ENCODE data around the gene PKNOX2. TPM values are rescaled to one million over a fixed set of nuclear protein-coding genes. Genes with fewer than 3 reads are reported as not detected.

The PKNOX2 gene
- not detected for total RNA-seq

GRCh38 chr11:125164422-125165110 is at the start of gene PKNOX2:
PKNOX2 (plus strand) TSS chr11:125164751; CDS start chr11:125351306, 186,555 bp downstream.
- Mint-ChIP-seq H3K36me3 (no peaks in the 10 kb centered on the region), H3K9me3 (no peaks in the 10 kb centered on the region), H3K4me3 (peak within 1 kb of the TSS; percentile 92), H3K4me1 (ENCODE audit: low read depth in 2 of 2) (peaks cover 10 to 13% of the 10 kb centered on the region in 2 donors), H3K27ac (no peak within 1 kb of the TSS), H3K27me3 (peaks cover 60 to 81% of the 10 kb centered on the region in 2 donors)
- DNase-seq (ENCODE audit: low spot score) (no peak), ATAC-seq (peak; percentile 59 to 70)

- ATAC-seq (no peak), DNase-seq (ENCODE audit: low spot score) (no peak)
- no peaks in the 10 kb centered on the region for H3K36me3 Mint-ChIP-seq
- no peaks in the 10 kb centered on the region for H3K4me1 Mint-ChIP-seq (ENCODE audit: low read depth in 2 of 2)
- H3K4me3 Mint-ChIP-seq: no peak overlapping the region
- H3K9me3 Mint-ChIP-seq: peaks cover under 1% of the 10 kb centered on the region
- H3K27ac Mint-ChIP-seq: no peak overlapping the region
- H3K27me3 Mint-ChIP-seq: peaks cover 20 to 32% of the 10 kb centered on the region in 2 donors
Observed at GRCh38 chr11:125117429-125117828, 47.1 kb upstream of the PKNOX2 start.

GRCh38 chr11:125123194-125123946 is 41.2 kb upstream of the PKNOX2 start:
- H3K27ac Mint-ChIP-seq: no peak overlapping the region
- peaks cover 3% of the 10 kb centered on the region for H3K9me3 Mint-ChIP-seq
- peaks cover 0 to 4% of the 10 kb centered on the region in 2 donors for H3K4me1 Mint-ChIP-seq (ENCODE audit: low read depth in 2 of 2)
- DNase-seq (ENCODE audit: low spot score) (no peak), ATAC-seq (no peak)
- no peaks in the 10 kb centered on the region for H3K36me3 Mint-ChIP-seq
- H3K4me3 Mint-ChIP-seq: no peak overlapping the region
- H3K27me3 Mint-ChIP-seq: peaks cover 29 to 37% of the 10 kb centered on the region in 2 donors

GRCh38 chr11:125123947-125124617 is 40.5 kb upstream of the PKNOX2 start:
- Mint-ChIP-seq H3K4me3 (no peak overlapping the region), H3K27me3 (peaks cover 27 to 34% of the 10 kb centered on the region in 2 donors), H3K27ac (no peak overlapping the region), H3K36me3 (no peaks in the 10 kb centered on the region), H3K4me1 (ENCODE audit: low read depth in 2 of 2) (peaks cover 0 to 4% of the 10 kb centered on the region in 2 donors), H3K9me3 (peaks cover 3% of the 10 kb centered on the region)
- ATAC-seq (peak in 1 of 2 donors; percentile 77), DNase-seq (ENCODE audit: low spot score) (no peak)

GRCh38 chr11:125124618-125124992 is 39.9 kb upstream of the PKNOX2 start:
- Mint-ChIP-seq H3K36me3 (no peaks in the 10 kb centered on the region), H3K27me3 (peaks cover 32 to 36% of the 10 kb centered on the region in 2 donors), H3K4me3 (no peak overlapping the region), H3K4me1 (ENCODE audit: low read depth in 2 of 2) (peaks cover 0 to 4% of the 10 kb centered on the region in 2 donors), H3K9me3 (peaks cover 3% of the 10 kb centered on the region), H3K27ac (no peak overlapping the region)
- no peak for ATAC-seq
- DNase-seq (ENCODE audit: low spot score): no peak

- DNase-seq (ENCODE audit: low spot score): no peak
- Mint-ChIP-seq H3K4me3 (no peak overlapping the region), H3K9me3 (peaks cover 3% of the 10 kb centered on the region), H3K36me3 (no peaks in the 10 kb centered on the region), H3K27ac (no peak overlapping the region), H3K4me1 (ENCODE audit: low read depth in 2 of 2) (peaks cover 0 to 4% of the 10 kb centered on the region in 2 donors), H3K27me3 (peaks cover 37 to 57% of the 10 kb centered on the region in 2 donors)
- ATAC-seq: no peak
Observed at GRCh38 chr11:125128450-125128849, 36.1 kb upstream of the PKNOX2 start.

- H3K4me3 Mint-ChIP-seq: no peak overlapping the region
- H3K27me3 Mint-ChIP-seq: peaks cover 44 to 67% of the 10 kb centered on the region in 2 donors
- no peaks in the 10 kb centered on the region for H3K9me3 Mint-ChIP-seq
- ATAC-seq (no peak), DNase-seq (ENCODE audit: low spot score) (no peak)
- no peak overlapping the region for H3K27ac Mint-ChIP-seq
- H3K36me3 Mint-ChIP-seq: no peaks in the 10 kb centered on the region
- no peaks in the 10 kb centered on the region for H3K4me1 Mint-ChIP-seq (ENCODE audit: low read depth in 2 of 2)
Observed at GRCh38 chr11:125129316-125129993, 35.1 kb upstream of the PKNOX2 start.

- peaks cover 46 to 80% of the 10 kb centered on the region in 2 donors for H3K27me3 Mint-ChIP-seq
- H3K36me3 Mint-ChIP-seq: no peaks in the 10 kb centered on the region
- no peak overlapping the region for H3K27ac Mint-ChIP-seq
- DNase-seq (ENCODE audit: low spot score) (no peak), ATAC-seq (no peak)
- H3K4me3 Mint-ChIP-seq: no peak overlapping the region
- H3K9me3 Mint-ChIP-seq: no peaks in the 10 kb centered on the region
- no peaks in the 10 kb centered on the region for H3K4me1 Mint-ChIP-seq (ENCODE audit: low read depth in 2 of 2)
Observed at GRCh38 chr11:125132071-125132470, 32.5 kb upstream of the PKNOX2 start.

GRCh38 chr11:125132596-125132995 is 32.0 kb upstream of the PKNOX2 start:
- ATAC-seq: no peak
- H3K36me3 Mint-ChIP-seq: no peaks in the 10 kb centered on the region
- H3K27me3 Mint-ChIP-seq: peaks cover 43 to 75% of the 10 kb centered on the region in 2 donors
- no peak for DNase-seq (ENCODE audit: low spot score)
- H3K4me1 Mint-ChIP-seq (ENCODE audit: low read depth in 2 of 2): no peaks in the 10 kb centered on the region
- no peak overlapping the region for H3K27ac Mint-ChIP-seq
- H3K4me3 Mint-ChIP-seq: no peak overlapping the region
- H3K9me3 Mint-ChIP-seq: no peaks in the 10 kb centered on the region

GRCh38 chr11:125136001-125136400 is 28.6 kb upstream of the PKNOX2 start:
- ATAC-seq: no peak
- Mint-ChIP-seq H3K4me1 (ENCODE audit: low read depth in 2 of 2) (no peaks in the 10 kb centered on the region), H3K4me3 (no peak overlapping the region), H3K9me3 (no peaks in the 10 kb centered on the region), H3K36me3 (no peaks in the 10 kb centered on the region), H3K27me3 (peaks cover 51 to 68% of the 10 kb centered on the region in 2 donors), H3K27ac (no peak overlapping the region)
- no peak for DNase-seq (ENCODE audit: low spot score)

- DNase-seq (ENCODE audit: low spot score) (no peak), ATAC-seq (peak; percentile 7 to 29)
- H3K27ac Mint-ChIP-seq: no peak overlapping the region
- no peak overlapping the region for H3K4me3 Mint-ChIP-seq
- no peaks in the 10 kb centered on the region for H3K9me3 Mint-ChIP-seq
- H3K4me1 Mint-ChIP-seq (ENCODE audit: low read depth in 2 of 2): peaks cover 4 to 5% of the 10 kb centered on the region in 2 donors
- H3K36me3 Mint-ChIP-seq: no peaks in the 10 kb centered on the region
- H3K27me3 Mint-ChIP-seq: peaks cover 45 to 63% of the 10 kb centered on the region in 2 donors
Observed at GRCh38 chr11:125138966-125139365, 25.6 kb upstream of the PKNOX2 start.

- no peaks in the 10 kb centered on the region for H3K36me3 Mint-ChIP-seq
- H3K9me3 Mint-ChIP-seq: no peaks in the 10 kb centered on the region
- H3K4me1 Mint-ChIP-seq (ENCODE audit: low read depth in 2 of 2): peaks cover 4 to 5% of the 10 kb centered on the region in 2 donors
- ATAC-seq: no peak
- H3K27ac Mint-ChIP-seq: no peak overlapping the region
- peaks cover 44 to 63% of the 10 kb centered on the region in 2 donors for H3K27me3 Mint-ChIP-seq
- DNase-seq (ENCODE audit: low spot score): no peak
- H3K4me3 Mint-ChIP-seq: no peak overlapping the region
Observed at GRCh38 chr11:125139778-125140177, 24.8 kb upstream of the PKNOX2 start.

GRCh38 chr11:125140233-125140632 is 24.3 kb upstream of the PKNOX2 start:
- Mint-ChIP-seq H3K9me3 (no peaks in the 10 kb centered on the region), H3K27me3 (peaks cover 42 to 61% of the 10 kb centered on the region in 2 donors), H3K36me3 (no peaks in the 10 kb centered on the region), H3K27ac (no peak overlapping the region), H3K4me1 (ENCODE audit: low read depth in 2 of 2) (peaks cover 4 to 5% of the 10 kb centered on the region in 2 donors), H3K4me3 (no peak overlapping the region)
- DNase-seq (ENCODE audit: low spot score): no peak
- no peak for ATAC-seq

All from natural killer cell treated with Interleukin-12 subunit alpha and Interleukin-12 subunit beta and Interleukin-15 and Interleukin-18, amount 100 ng/mL, for 72 hours (primary cell).